ENCODE results near the gene DNMBP. TPM values are rescaled to one million over a fixed set of nuclear protein-coding genes. Genes with fewer than 3 reads are reported as not detected.

Gene DNMBP
- total RNA-seq, 1 donor from 2014 or later: 11.7 TPM

DNA sequence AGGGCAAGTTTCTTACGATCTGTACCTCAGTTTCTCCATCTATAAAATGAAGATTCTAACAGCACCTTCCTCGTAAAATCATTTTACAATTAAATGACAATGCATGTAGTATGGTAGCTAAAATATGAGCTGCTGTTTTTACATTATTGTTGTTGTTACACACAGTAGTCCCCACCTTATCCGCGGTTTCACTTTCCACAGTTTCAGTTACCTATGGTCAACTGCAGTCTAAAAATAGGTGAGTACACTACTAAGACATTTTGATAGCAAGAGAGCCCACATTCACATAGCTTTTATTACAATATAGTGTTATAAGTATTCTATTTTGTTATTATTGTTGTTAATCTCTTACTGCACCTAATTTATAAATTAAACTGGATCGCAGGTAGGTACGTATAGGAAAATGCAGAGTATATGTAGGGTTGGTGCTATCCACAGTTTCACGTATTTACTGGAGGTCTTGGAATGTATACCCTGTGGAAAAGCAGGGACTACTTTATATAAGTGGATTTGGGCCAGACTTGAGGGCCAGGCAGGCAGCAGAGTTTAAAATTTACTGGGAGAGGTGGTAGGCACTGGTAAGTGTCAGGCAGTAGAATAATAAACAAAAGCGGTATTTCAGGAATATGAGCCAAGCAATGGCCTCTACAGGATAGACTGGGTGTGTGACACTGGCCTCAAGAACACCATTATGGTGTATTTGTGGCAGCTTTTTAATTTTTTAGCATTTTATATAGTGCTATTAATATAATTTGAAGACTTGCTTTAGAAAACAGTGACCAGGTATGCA is 10.2 kb downstream of the DNMBP start:
- DNase-seq (ENCODE audit: low spot score): no peak
- TF ChIP-seq, protein P1, sequence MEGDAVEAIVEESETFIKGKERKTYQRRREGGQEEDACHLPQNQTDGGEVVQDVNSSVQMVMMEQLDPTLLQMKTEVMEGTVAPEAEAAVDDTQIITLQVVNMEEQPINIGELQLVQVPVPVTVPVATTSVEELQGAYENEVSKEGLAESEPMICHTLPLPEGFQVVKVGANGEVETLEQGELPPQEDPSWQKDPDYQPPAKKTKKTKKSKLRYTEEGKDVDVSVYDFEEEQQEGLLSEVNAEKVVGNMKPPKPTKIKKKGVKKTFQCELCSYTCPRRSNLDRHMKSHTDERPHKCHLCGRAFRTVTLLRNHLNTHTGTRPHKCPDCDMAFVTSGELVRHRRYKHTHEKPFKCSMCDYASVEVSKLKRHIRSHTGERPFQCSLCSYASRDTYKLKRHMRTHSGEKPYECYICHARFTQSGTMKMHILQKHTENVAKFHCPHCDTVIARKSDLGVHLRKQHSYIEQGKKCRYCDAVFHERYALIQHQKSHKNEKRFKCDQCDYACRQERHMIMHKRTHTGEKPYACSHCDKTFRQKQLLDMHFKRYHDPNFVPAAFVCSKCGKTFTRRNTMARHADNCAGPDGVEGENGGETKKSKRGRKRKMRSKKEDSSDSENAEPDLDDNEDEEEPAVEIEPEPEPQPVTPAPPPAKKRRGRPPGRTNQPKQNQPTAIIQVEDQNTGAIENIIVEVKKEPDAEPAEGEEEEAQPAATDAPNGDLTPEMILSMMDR (IDR thresholded peaks at IDR 0.05): no peak
- H3K36me3 Mint-ChIP-seq (ENCODE audit: low read depth): no peaks in the 10 kb centered on the region
- peak overlapping the region; percentile 36 for H3K27ac Mint-ChIP-seq (ENCODE audit: unreplicated experiment)
- H3K27me3 Mint-ChIP-seq (ENCODE audit: low read depth): no peaks in the 10 kb centered on the region
- no peak overlapping the region for H3K4me3 Mint-ChIP-seq (ENCODE audit: unreplicated experiment)
- H3K4me1 Mint-ChIP-seq (ENCODE audit: low read depth): peaks cover 68% of the 10 kb centered on the region
- H3K9me3 Mint-ChIP-seq (ENCODE audit: low read depth): no peaks in the 10 kb centered on the region

DNA sequence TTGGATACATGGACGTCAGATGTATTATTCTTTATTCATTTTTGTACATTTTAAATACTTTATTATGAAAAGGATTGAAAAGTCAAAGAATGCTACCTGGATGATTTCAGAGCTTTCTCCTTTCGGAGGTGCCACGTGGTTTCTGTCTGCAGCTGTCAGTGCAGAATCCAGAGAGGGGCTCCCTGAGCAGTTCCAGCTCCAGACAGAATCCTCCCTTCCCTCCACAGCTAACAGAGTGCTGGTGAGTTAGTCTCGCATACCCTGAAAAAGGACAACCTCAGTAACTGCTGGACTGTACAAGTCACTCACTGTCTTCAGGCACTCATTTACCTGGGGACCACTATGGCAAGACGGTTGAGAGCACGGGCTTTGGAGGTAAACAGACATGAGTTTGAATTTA is 10.9 kb downstream of the DNMBP start:
- TF ChIP-seq, protein P1 (IDR thresholded peaks at IDR 0.05): no peak
- Mint-ChIP-seq H3K36me3 (ENCODE audit: low read depth) (no peaks in the 10 kb centered on the region), H3K9me3 (ENCODE audit: low read depth) (no peaks in the 10 kb centered on the region), H3K4me3 (ENCODE audit: unreplicated experiment) (no peak overlapping the region), H3K27me3 (ENCODE audit: low read depth) (no peaks in the 10 kb centered on the region), H3K4me1 (ENCODE audit: low read depth) (peaks cover 71% of the 10 kb centered on the region), H3K27ac (ENCODE audit: unreplicated experiment) (no peak overlapping the region)
- DNase-seq (ENCODE audit: low spot score): no peak

DNA sequence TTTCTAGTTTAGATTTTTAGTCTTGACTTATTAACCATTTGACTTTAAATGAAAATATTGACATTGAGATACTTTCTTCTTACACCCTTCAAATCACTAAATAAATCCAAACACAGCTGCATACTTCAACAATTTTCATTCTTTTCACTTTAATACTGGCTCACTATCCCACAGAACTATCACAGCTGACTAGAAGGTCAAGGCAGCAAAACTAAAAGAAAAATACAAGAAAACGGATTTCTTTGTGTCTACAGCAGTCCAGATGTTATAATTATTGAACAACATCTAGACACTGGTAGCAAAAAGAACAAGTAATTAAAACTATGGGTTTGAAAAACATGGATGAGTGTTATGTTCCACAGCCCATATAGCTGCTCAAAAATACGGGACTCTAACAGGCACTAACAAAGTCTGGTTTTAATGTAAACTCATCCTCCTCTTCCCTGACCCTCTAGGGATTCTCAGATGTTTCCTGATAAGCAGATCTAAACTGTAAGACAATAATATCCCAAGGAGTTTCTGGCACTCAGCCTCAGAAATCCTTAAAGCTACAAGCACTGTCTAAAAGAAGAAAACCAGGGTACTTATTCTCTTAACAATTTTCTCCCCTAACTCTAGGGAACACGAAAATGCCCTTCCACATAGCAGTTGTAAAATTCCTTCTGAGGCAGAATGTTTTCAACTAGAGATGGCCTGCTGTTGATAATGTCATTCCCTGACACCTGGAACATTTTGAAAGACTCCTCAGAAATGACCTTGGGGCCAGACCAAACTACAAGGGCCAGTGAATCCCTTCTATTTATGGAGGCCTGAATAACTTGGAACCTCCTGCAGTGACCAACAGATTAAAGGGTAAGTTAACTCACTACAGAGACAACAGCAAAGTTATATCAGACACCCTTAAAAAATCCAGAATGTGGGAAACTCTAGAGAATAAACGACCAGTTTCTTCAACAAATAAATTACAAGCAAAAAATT is 12.8 kb downstream of the DNMBP start:
- H3K4me1 Mint-ChIP-seq (ENCODE audit: low read depth): peaks cover 64% of the 10 kb centered on the region
- TF ChIP-seq, protein P1 (IDR thresholded peaks at IDR 0.05): no peak
- no peak for DNase-seq (ENCODE audit: low spot score)
- no peaks in the 10 kb centered on the region for H3K9me3 Mint-ChIP-seq (ENCODE audit: low read depth)
- no peak overlapping the region for H3K4me3 Mint-ChIP-seq (ENCODE audit: unreplicated experiment)
- H3K27ac Mint-ChIP-seq (ENCODE audit: unreplicated experiment): peak overlapping the region; percentile 60
- no peaks in the 10 kb centered on the region for H3K27me3 Mint-ChIP-seq (ENCODE audit: low read depth)
- H3K36me3 Mint-ChIP-seq (ENCODE audit: low read depth): no peaks in the 10 kb centered on the region

DNA sequence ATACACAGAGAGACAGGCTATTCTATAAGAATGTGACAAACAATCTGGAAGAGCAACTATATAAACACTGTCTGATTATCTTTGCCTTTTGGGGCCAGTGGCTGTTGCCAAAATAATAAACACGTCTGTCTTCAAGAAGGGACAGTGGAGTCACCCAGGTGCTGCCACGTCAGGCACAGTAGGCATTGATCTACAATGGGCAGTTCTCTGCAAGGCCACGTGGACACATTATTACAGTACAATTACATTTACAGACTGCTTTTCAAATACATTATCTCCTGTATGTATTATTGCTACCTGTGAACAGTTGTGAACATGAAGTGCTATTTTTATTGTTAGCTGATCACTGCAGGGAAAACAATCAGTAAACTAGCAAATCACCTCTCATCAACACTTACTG is 14.0 kb downstream of the DNMBP start:
- no peak overlapping the region for H3K27ac Mint-ChIP-seq (ENCODE audit: unreplicated experiment)
- DNase-seq (ENCODE audit: low spot score): no peak
- H3K36me3 Mint-ChIP-seq (ENCODE audit: low read depth): no peaks in the 10 kb centered on the region
- no peaks in the 10 kb centered on the region for H3K27me3 Mint-ChIP-seq (ENCODE audit: low read depth)
- peaks cover 65% of the 10 kb centered on the region for H3K4me1 Mint-ChIP-seq (ENCODE audit: low read depth)
- TF ChIP-seq, protein P1 (IDR thresholded peaks at IDR 0.05): no peak
- no peak overlapping the region for H3K4me3 Mint-ChIP-seq (ENCODE audit: unreplicated experiment)
- H3K9me3 Mint-ChIP-seq (ENCODE audit: low read depth): no peaks in the 10 kb centered on the region

DNA sequence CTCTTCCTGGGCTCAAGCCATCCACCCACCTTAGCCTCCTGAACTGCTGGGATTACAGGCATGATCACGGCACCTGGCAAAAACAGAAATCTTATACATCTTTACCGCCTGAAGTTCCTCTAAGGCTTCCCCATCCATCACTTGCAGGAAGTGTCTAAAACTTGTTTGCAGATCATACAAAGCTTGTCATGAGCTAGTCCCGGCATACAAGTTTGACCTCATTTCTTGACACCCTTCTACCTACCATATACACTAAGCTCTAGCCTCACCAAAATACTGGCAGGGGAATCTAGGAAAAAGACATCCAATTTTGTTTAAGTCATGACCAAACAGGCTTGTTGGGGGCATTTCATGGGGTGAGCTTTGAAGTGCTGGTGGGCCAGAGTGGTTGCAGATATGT is 14.5 kb downstream of the DNMBP start:
- no peaks in the 10 kb centered on the region for H3K9me3 Mint-ChIP-seq (ENCODE audit: low read depth)
- H3K4me1 Mint-ChIP-seq (ENCODE audit: low read depth): peaks cover 65% of the 10 kb centered on the region
- H3K36me3 Mint-ChIP-seq (ENCODE audit: low read depth): no peaks in the 10 kb centered on the region
- TF ChIP-seq, protein P1 (IDR thresholded peaks at IDR 0.05): no peak
- no peak overlapping the region for H3K27ac Mint-ChIP-seq (ENCODE audit: unreplicated experiment)
- no peak overlapping the region for H3K4me3 Mint-ChIP-seq (ENCODE audit: unreplicated experiment)
- no peaks in the 10 kb centered on the region for H3K27me3 Mint-ChIP-seq (ENCODE audit: low read depth)
- DNase-seq (ENCODE audit: low spot score): no peak

Measured in chondrocyte (in vitro differentiated cells).